GM12872 (cell line): ENCODE data around the gene KIAA1958.

Experiments
- CTCF ChIP-seq: IDR thresholded peaks from 3 replicates; pipeline ENCODE4 v1.5.1; 2011; ENCODE audit warnings: low read depth, mild to moderate bottlenecking, low read length, moderate library complexity; ENCODE audit not compliant: insufficient read depth

Gene KIAA1958

GRCh38 chr9:112542593-112543292, 56.1 kb downstream of the KIAA1958 start:
- no peak for TF ChIP-seq CTCF

GRCh38 chr9:112544477-112544876, 57.9 kb downstream of the KIAA1958 start:
- no peak for TF ChIP-seq CTCF

GRCh38 chr9:112545237-112545636, 58.6 kb downstream of the KIAA1958 start:
- TF ChIP-seq CTCF: no peak

- TF ChIP-seq CTCF: no peak
Observed at GRCh38 chr9:112546149-112547012, 59.8 kb downstream of the KIAA1958 start.

- no peak for TF ChIP-seq CTCF
Observed at GRCh38 chr9:112548051-112548440, 61.4 kb downstream of the KIAA1958 start.

GRCh38 chr9:112548836-112549595, 62.4 kb downstream of the KIAA1958 start:
- no peak for TF ChIP-seq CTCF

- no peak for TF ChIP-seq CTCF
Observed at GRCh38 chr9:112550531-112550930, 63.9 kb downstream of the KIAA1958 start.
